K562 (cell line): Measurements from ENCODE around the gene TNNT1. TPM values are rescaled to one million over a fixed set of nuclear protein-coding genes. Genes with fewer than 3 reads are reported as not detected.

Source experiments
- ARID1B ChIP-seq: fragments of 450-650 bp; IDR thresholded peaks from 2 replicates; pipeline ENCODE4 v1.6.1; 2016; ENCODE audit warnings: antibody characterized with exemption, mild to moderate bottlenecking, inconsistent platforms
- CEBPB ChIP-seq: fragments of 450-650 bp; IDR thresholded peaks from 2 replicates; pipeline ENCODE4 v1.6.1; 2016; ENCODE audit warnings: missing genetic modification characterization, missing compliant biosample characterization
- CTBP1 ChIP-seq: fragments of 450-650 bp; IDR thresholded peaks from 2 replicates; pipeline ENCODE4 v1.6.1; 2016; ENCODE audit warnings: borderline replicate concordance
- E2F3 ChIP-seq: fragments of 250-450 bp; sonication (Bioruptor Pico); IDR thresholded peaks from 2 replicates; pipeline ENCODE4 v1.4.0; 2020; ENCODE audit warnings: mild to moderate bottlenecking
- HDAC2 ChIP-seq: fragments of 450-650 bp; IDR thresholded peaks from 2 replicates; pipeline ENCODE4 v1.6.1; 2016; ENCODE audit warnings: mild to moderate bottlenecking
- KDM4B ChIP-seq, 2 experiments: fragments of 450-650 bp in 1 of 2; sonication (generic) in 1 of 2; IDR thresholded peaks; 2 replicates each; pipeline ENCODE4 v1.6.1; 2016 to 2017; ENCODE audit warnings: borderline replicate concordance in 2 of 2, antibody characterized with exemption in 1 of 2, low read depth in 1 of 2, mild to moderate bottlenecking in 1 of 2
- MEIS2 ChIP-seq: fragments of 450-650 bp; IDR thresholded peaks from 2 replicates; pipeline ENCODE4 v1.6.1; 2014; ENCODE audit warnings: mild to moderate bottlenecking; ENCODE audit not compliant: partially characterized antibody
- PHTF2 ChIP-seq: fragments of 250-450 bp; sonication (Bioruptor Pico); IDR thresholded peaks from 2 replicates; pipeline ENCODE4 v1.5.0; 2021; ENCODE audit warnings: mild to moderate bottlenecking
- POLR2G ChIP-seq: fragments of 200-400 bp; formaldehyde crosslinking; IDR thresholded peaks from 2 replicates; pipeline ENCODE4 v1.6.1; 2017; ENCODE audit warnings: low read depth, mild to moderate bottlenecking, antibody characterized with exemption, low read length, moderate library complexity
- RB1 ChIP-seq: fragments of 450-650 bp; IDR thresholded peaks from 2 replicates; pipeline ENCODE4 v1.6.1; 2017; ENCODE audit warnings: low read depth, mild to moderate bottlenecking
- RBFOX2 ChIP-seq: fragments of 200-400 bp; formaldehyde crosslinking; IDR thresholded peaks from 2 replicates; pipeline ENCODE4 v1.6.1; 2017; ENCODE audit warnings: low read depth, mild to moderate bottlenecking, low read length, moderate library complexity
- RCOR1 ChIP-seq, 2 experiments: IDR thresholded peaks; 2 replicates each; pipeline ENCODE4 v1.6.1; 2012; ENCODE audit warnings: low read depth in 2 of 2, low read length in 2 of 2, borderline replicate concordance in 1 of 2, improper control_type of control experiment in 1 of 2
- SMAD4 ChIP-seq: fragments of 250-450 bp; sonication (Bioruptor Pico); conservative IDR thresholded peaks from 2 replicates; pipeline ENCODE4 v1.8.0; 2021; ENCODE audit warnings: inconsistent platforms, mild to moderate bottlenecking, moderate library complexity
- SMC3 ChIP-seq: conservative IDR thresholded peaks from 2 replicates; pipeline ENCODE4 v1.6.1; 2011; ENCODE audit warnings: low read depth, low read length, improper control_type of control experiment; ENCODE audit not compliant: insufficient read depth
- TAF7 ChIP-seq: fragments of 450-650 bp; IDR thresholded peaks from 2 replicates; pipeline ENCODE4 v1.6.1; 2016; ENCODE audit warnings: missing genetic modification characterization, missing compliant biosample characterization
- polyA plus RNA-seq, 8 experiments: library from polyadenylated mRNA; depleted of rRNA in 4 of 8; stranded (reverse) in 5 of 8; unstranded in 3 of 8; fragments of >200 nt; fragmentation: Nextera tagmentation in 2 of 8; fragmentation: Illumina TruSeq in 1 of 8; extraction: Ambion mirVana in 2 of 8; extraction: Trizol in 1 of 8; gene quantifications; 2 replicates each; pipeline versions ENCODE4 v1.2.1 to v1.2.3, GENCODE V29; 2011 to 2014; ENCODE audit warnings: inconsistent platforms in 1 of 8, missing spikeins in 1 of 8
- total RNA-seq, 7 experiments: library from RNA; depleted of rRNA in 6 of 7; stranded (reverse); fragments of >200 nt in 6 of 7; fragmentation: Illumina TruSeq in 2 of 7; extraction: Trizol in 2 of 7; gene quantifications; 2 replicates each; pipeline versions ENCODE4 v1.2.1 to v1.2.3, GENCODE V29; 2011 to 2021; ENCODE audit warnings: low replicate concordance in 1 of 7
- TF ChIP-seq, protein P1 (sequence below), 2 experiments: fragments of 450-650 bp; conservative IDR thresholded peaks; 2 replicates each; pipeline ENCODE4 v1.6.1; 2017; ENCODE audit warnings: mild to moderate bottlenecking in 2 of 2, moderate library complexity in 2 of 2
- TF ChIP-seq, protein P2 (sequence below): sonication (generic); formaldehyde crosslinking; IDR thresholded peaks from 2 replicates; pipeline ENCODE4 v1.8.0; 2022; ENCODE audit warnings: missing genetic modification reagents, mild to moderate bottlenecking, moderate library complexity, borderline replicate concordance
- TF ChIP-seq, protein P3 (sequence below), 2 experiments: fragments of 450-650 bp in 1 of 2; sonication (generic) in 1 of 2; formaldehyde crosslinking in 1 of 2; IDR thresholded peaks in 1 of 2; conservative IDR thresholded peaks in 1 of 2; 2 replicates each; pipeline versions ENCODE4 v1.6.1 to v1.8.1; 2016 to 2023; ENCODE audit warnings: mild to moderate bottlenecking in 2 of 2, moderate library complexity in 2 of 2, inconsistent platforms in 1 of 2, missing genetic modification reagents in 1 of 2
- TF ChIP-seq, protein P4 (sequence below): sonication (generic); formaldehyde crosslinking; IDR thresholded peaks from 2 replicates; pipeline ENCODE4 v1.9.0; 2022; ENCODE audit warnings: mild to moderate bottlenecking, missing genetic modification reagents
- TF ChIP-seq, protein P5 (sequence below), 3 experiments: fragments of 200-800 bp in 1 of 3; sonication (Bioruptor generic) in 1 of 3; sonication (generic) in 1 of 3; formaldehyde crosslinking in 1 of 3; IDR thresholded peaks; 2 replicates each; pipeline versions ENCODE4 v1.6.1 to v1.8.0; 2016 to 2022; ENCODE audit warnings: mild to moderate bottlenecking in 2 of 3, missing compliant biosample characterization in 2 of 3, missing genetic modification characterization in 2 of 3, missing genetic modification reagents in 1 of 3

The TNNT1 gene
- total and polyA plus RNA-seq, 9 of the 15 experiments (the other 6 are each of a cell fraction or from before 2014, with no cell fraction given): 31.8 to 390 (median 227) TPM

DNA sequence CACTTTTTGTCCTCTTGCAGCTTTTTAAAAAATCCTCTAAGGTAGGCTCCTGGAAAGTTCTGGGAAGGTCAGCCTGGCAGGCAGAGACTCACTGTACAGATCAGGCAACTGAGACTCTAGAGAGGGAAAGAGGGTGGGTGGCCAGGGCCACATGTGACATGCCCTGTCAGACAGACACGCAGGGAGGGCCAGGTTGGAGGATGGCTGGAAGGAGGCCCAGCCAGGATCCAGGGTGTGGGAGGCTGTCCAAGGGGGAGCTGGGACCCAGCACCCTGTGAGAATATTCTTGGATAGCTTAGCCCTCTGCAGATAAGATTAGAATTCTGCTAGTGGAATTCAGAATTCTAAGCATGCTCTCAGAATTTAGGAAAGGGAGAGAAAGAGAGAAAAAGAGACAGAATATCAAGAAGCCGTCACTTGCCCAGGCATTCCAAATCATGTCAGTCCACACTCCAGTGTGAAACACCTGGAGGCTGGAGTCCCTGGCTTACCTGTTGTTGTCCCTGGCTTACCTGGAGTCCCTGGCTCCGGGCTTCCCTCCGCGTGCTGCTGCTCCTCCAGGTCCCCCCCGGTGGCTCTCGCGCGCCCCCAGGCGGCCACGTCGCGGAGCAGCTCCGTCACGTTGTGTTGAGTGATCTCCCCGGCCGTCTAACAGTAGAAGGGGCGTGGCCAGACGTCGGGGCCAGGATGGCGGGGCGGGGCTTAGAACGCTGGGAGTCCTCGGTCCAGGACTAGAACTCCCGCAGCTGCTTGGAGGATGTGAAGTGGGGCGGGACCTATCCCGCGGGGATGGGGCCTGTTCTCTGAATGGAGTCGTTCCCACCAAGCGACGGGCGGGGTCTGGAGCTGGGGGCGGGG is 11.4 kb upstream of the TNNT1 start (continued):
- TF ChIP-seq CTBP1 (peak; percentile 95), POLR2G (peak; percentile 69), SMC3 (peak; percentile 91), RBFOX2 (peak; percentile 67), TAF7 (tag) (no peak), CEBPB (tag) (no peak), SMAD4 (CRISPR knock-in tag) (peak; percentile 83), PHTF2 (CRISPR knock-in tag) (no peak), HDAC2 (0 out of 2 replicates have a peak, but pooled peaks have one; percentile 49), RCOR1 (IDR thresholded peaks at IDR 0.05; ENCODE audit: borderline replicate concordance in 1 of 2, low read depth in 2 of 2, low read length in 2 of 2) (peak; percentile 10 to 83; a peak in 1 of 4 replicates), E2F3 (CRISPR knock-in tag) (no peak), MEIS2 (peak; percentile 99), RB1 (peak; percentile 82; the same call in 1 of the 2 replicates), KDM4B (IDR thresholded peaks at IDR 0.05; ENCODE audit: borderline replicate concordance in 2 of 2, low read depth in 1 of 2) (0 out of 4 replicates have a peak, but pooled peaks of 1 of the 2 experiments have one; percentile 67), ARID1B (peak; percentile 44; the same call in 1 of the 2 replicates)
- TF ChIP-seq, protein P1, sequence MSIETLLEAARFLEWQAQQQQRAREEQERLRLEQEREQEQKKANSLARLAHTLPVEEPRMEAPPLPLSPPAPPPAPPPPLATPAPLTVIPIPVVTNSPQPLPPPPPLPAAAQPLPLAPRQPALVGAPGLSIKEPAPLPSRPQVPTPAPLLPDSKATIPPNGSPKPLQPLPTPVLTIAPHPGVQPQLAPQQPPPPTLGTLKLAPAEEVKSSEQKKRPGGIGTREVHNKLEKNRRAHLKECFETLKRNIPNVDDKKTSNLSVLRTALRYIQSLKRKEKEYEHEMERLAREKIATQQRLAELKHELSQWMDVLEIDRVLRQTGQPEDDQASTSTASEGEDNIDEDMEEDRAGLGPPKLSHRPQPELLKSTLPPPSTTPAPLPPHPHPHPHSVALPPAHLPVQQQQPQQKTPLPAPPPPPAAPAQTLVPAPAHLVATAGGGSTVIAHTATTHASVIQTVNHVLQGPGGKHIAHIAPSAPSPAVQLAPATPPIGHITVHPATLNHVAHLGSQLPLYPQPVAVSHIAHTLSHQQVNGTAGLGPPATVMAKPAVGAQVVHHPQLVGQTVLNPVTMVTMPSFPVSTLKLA (conservative IDR thresholded peaks at IDR 0.05): peak; percentile 94 to 96
- TF ChIP-seq, protein P2, sequence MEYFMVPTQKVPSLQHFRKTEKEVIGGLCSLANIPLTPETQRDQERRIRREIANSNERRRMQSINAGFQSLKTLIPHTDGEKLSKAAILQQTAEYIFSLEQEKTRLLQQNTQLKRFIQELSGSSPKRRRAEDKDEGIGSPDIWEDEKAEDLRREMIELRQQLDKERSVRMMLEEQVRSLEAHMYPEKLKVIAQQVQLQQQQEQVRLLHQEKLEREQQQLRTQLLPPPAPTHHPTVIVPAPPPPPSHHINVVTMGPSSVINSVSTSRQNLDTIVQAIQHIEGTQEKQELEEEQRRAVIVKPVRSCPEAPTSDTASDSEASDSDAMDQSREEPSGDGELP (CRISPR knock-in tag): peak; percentile 96
- TF ChIP-seq, protein P3, sequence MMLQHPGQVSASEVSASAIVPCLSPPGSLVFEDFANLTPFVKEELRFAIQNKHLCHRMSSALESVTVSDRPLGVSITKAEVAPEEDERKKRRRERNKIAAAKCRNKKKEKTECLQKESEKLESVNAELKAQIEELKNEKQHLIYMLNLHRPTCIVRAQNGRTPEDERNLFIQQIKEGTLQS (IDR thresholded peaks at IDR 0.05): no peak
- TF ChIP-seq, protein P3 (CRISPR knock-in tag; conservative IDR thresholded peaks at IDR 0.05): 0 out of 2 replicates have a peak, but pooled peaks have one; percentile 53
- TF ChIP-seq, protein P4, sequence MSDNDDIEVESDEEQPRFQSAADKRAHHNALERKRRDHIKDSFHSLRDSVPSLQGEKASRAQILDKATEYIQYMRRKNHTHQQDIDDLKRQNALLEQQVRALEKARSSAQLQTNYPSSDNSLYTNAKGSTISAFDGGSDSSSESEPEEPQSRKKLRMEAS (CRISPR knock-in tag): peak; percentile 93
- TF ChIP-seq, protein P5, sequence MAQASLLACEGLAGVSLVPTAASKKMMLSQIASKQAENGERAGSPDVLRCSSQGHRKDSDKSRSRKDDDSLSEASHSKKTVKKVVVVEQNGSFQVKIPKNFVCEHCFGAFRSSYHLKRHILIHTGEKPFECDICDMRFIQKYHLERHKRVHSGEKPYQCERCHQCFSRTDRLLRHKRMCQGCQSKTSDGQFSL (CRISPR knock-in tag; IDR thresholded peaks at IDR 0.05): peak; percentile 93
- TF ChIP-seq, protein P5 (tag; IDR thresholded peaks at IDR 0.05): peak in 1 of 2 experiments; percentile 72; a peak in 1 of 4 replicates
